CD1c-positive myeloid dendritic cell (primary cell): ENCODE data around the gene DGAT2.

ENCODE experiments used
- DNase-seq: peaks from one replicate; pipeline ENCODE4 v3.0.0-alpha.2; 2016; ENCODE audit errors: extremely low spot score

DGAT2 gene

DNA sequence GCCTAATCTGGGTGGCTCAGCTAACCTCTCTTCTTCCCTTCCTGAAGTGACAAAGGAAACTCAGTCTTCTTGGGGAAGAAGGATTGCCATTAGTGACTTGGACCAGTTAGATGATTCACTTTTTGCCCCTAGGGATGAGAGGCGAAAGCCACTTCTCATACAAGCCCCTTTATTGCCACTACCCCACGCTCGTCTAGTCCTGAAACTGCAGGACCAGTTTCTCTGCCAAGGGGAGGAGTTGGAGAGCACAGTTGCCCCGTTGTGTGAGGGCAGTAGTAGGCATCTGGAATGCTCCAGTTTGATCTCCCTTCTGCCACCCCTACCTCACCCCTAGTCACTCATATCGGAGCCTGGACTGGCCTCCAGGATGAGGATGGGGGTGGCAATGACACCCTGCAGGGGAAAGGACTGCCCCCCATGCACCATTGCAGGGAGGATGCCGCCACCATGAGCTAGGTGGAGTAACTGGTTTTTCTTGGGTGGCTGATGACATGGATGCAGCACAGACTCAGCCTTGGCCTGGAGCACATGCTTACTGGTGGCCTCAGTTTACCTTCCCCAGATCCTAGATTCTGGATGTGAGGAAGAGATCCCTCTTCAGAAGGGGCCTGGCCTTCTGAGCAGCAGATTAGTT lies 32.3 kb downstream of the DGAT2 start:
- DNase-seq: no peak

DNA sequence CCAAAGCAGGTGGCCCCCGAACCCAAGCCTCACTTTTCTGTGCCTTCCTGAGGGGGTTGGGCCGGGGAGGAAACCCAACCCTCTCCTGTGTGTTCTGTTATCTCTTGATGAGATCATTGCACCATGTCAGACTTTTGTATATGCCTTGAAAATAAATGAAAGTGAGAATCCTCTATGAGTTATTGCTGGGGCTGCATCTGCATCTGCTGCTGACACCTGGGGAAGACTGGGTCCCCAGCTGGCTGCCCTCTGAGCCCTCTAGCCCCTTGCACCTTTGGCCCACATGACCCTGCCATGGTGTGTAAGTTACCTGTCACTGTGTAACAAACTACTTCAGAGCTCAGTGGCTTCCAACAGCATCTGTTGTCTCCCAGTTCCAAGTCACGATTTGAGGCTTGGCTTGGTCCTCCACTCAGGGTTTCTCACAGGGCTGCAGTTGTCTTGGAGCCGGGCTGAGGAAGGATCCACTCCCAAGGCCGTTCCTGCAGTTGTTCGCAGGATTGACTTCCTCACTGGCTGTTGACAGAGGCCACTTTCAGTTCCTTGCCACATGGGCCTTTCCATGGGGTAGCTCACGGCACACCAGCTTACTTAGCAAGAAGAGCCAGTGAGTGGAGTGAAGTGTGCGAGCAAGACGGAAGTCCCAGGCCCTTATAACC lies 32.9 kb downstream of the DGAT2 start:
- peak; percentile 89 for DNase-seq

DNA sequence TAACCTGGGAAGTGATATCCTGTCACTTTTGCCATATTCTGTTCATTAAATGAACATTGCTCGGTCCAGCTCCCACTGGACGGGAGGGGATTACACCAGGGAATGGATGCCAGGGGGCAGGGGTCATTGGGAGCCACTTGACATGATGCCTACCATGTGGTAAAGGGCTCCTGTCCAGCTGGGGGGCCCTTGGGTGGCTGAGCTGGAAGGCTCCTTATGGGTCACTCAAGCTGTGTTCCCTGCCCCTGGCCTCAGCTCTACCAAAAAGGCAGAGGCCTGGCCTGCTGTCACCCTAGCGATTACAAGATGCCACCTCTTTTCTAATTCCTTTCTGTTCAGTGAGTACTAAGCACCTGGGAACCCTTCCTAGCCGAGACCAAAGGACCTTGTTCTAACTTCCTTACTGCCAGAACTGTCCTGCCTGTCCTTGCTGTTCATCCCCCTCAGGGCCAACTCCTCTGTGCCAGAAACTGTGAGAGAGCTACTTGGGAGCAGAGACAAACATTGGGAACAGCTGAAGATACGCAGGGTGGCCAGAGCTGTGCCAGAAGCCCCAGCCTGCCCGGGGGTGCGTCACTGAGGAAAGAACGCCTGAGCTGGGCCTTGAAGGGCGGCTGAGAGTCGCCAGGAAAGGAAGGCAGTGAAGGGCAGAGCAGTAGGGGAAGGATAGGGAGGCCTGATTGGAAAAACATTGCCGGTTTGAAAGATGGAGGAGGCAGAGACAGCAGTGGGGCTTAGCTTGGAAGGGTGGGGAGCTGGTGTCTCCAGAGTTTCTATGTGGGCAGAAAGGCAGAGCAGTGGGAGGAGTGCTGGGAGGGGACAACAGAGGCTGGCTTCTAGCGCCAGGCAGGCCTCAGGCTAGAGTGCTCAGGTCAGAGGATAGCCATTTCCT lies 33.7 kb downstream of the DGAT2 start:
- no peak for DNase-seq

DNA sequence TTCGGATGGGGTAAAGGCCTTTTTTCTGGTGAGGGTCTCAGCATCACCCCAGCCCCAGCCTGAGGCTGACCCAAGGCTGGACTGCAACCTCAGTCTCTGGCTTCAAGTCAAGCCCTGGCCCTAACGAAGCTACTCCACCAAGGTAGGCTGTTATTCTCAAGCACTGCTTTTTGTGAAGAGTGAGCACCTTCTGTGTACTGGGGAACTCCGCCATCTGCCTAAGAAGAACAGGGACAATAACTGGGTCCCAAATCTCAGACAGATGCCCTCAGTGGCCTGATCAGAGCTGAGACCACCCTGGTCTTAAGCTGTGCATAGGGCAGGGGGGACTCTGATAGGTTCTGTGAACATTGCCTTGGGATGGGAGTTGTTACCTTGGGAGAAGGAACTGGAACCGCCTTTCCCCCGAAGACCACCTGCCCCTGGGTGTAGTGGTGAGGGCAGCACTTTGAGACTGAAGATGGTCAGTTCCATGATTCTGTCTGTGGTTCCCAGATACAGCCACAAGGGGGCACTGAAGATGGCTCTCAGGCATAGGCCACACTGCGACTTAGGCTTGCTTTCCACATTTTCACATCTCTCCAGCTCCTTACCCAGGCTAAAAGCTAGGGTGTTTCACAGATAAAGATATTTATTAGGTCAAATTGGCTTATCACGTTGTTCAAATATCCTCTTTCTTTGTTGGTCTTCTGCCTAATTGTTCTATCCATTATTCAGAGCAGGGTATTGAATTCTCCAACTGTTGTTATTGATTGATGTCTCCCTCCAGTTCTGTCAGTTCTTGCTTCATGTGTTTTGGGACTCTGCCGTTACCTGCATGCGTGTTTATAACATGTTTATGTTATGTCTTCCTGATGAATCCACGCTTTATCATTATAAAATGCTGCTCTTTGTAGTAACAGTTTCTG lies 34.6 kb downstream of the DGAT2 start:
- peak; percentile 86 for DNase-seq

DNA sequence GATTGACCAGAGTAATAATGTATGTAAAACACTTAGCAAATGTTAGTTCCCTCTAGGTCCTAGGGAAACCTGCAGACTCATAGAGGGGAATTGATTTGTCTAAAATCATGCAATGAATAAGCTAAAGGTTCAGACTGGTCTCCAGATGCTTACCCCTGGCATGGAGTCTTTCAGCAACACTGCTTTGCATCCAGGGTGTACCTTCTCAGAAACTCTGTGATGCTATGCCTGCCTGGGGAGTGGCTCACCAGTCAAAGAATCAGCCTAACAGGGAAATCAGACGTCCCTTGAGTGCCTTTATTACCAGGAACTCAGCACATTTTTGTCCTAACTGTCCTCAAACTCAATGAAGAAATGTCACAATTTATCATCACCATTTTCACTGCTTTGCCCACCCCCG lies 40.5 kb downstream of the DGAT2 start:
- DNase-seq: no peak

DNA sequence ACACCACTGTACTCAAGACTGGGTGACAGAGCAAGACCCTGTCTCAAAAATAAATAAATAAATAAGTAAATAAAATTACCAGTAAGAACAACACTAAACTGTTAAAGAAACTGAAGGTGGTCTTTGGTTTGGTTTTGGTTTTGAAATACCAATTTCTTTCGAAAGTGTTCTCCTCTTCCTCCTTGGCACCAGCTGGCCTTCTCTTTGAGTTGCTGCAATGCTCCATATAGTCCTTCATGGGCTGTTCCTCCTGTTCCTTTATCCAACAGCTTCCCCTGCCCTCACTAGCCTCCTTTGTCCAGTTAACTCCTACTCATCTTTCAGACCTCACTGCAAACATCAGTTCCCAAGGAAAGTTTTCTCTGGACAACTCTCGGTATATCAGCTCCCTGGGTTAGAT lies 41.4 kb downstream of the DGAT2 start:
- peak; percentile 62 for DNase-seq

DNA sequence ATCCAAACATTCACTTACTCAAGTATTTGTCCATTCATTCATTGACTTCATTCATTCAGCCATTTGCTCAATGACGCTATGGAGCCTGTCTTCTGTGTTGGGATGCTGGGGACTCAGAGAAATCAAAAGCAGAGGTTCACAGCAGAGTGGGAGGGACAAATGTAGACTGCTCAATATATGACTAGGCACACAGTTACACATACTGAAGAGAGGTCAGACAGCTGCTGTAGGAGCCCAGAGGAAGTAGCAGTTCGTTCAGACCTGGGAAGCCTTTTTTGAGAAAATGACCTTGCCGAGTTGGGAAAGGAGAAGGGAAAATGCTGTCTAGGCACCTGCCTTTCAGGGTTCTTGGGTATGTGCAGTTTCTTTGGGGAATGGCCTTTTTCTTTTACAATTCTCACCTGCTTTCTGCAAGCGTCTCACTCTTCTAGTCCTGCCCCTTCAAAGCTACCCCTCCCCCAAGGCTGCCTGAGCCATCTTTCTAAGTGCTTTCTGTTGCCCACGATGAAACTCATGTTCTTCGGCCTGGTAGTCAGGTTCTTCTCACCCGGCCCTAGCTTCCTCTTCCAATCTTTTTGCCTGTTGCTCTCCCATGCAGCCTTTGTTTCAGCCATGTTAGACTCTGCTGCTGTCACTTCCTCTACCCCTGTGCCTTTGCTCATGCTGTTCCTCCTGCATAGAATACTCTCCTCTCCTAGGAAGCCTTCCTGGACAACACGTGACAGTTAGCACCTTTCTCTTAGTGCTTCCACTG lies 42.2 kb downstream of the DGAT2 start:
- peak; percentile 85 for DNase-seq

DNA sequence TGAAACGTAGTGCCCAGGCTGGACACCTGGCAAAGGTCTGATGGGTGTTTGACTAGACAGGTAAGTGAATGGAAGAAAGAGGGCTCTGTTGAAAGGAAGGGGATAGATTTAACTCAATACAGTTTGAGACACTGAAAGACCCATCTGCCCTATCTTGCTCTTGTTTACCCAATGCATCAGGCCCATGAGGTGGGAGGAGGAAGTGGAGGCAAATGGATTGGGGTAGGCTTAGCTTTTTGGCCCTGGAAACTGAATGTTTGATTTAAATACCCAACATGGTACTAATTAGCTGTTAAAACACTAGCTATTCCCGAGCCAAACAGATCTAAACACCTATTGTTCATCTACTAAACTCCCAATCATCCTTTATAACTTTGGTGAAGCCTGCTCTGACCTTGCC lies 42.9 kb downstream of the DGAT2 start:
- DNase-seq: no peak

DNA sequence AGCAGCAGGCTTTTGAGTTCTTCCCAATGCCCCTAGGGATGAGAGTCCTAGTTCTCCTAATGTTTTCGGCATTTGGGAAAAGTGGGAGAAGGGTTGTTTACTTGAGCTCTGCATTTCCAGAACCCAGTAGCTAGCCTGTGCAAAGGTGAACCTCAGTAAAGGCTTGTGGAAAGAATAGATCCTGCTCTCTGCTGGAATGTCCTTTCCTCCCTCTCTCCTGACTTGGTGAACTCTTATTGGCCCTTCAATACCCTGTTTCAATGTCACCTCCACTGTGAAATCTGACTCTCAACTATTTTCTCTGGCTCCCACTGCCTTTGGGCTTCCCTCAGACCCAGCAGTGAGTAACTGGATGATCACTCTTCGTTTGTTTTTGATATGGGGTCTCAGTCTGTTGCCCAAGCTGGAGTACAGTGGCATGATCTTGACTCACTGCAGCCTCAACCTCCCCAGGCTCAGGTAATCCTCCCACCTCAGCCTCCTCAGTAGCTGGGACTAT lies 44.0 kb downstream of the DGAT2 start:
- no peak for DNase-seq

DNA sequence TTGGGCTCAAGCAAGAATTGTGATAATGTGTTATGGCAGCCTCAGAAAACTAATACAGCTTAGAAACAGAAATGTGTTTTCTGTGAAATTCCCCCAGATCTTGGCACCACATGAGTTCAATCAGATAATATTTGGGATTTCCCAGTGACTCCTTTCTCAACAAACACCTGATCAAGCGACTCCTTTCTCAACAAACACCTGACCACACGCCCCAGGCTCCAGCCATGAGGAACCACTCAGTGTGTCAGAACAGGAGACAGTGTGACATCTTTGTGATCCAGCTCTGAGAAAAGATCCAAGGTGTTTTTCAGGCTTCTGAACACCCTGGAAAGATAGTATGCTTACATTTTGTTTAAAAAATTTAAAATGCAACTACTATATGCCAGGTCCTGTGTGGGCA lies 44.5 kb downstream of the DGAT2 start:
- no peak for DNase-seq

DNA sequence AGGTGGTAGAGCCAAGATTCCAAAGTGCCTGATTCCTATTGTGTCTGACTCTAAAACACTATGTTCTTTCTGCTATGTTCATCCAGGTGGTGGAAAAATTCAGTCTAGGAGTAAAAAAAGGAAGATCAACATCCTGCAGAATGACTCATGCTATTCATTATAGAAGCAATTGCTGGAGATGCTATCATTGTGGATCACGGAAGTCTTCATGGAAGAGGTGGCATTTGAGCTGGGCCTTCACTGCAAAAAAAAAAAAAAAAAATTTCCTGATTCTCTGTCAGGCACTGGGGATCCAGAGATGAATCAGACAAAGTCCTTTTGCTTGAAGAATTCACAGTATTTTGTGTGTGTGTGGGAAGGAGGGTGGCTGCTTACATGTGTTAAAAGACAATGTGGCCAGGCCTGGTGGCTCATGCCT lies 45.1 kb downstream of the DGAT2 start:
- DNase-seq: no peak

DNA sequence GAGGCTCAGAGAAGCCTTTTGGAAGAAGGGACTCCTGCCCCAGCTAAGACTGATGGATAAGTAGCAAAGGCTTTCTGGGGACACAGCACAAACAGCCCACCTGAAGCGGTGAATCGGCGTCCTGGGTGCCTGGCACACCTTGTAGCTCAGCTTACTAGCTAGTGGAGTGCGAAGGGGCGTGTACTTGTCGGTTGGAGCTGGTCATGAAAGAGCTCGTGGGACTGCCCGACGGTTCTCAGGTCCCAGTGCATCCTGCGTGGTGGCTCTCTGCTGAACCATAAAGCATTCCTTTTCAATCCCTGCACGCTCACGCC lies 45.7 kb downstream of the DGAT2 start:
- no peak for DNase-seq

DNA sequence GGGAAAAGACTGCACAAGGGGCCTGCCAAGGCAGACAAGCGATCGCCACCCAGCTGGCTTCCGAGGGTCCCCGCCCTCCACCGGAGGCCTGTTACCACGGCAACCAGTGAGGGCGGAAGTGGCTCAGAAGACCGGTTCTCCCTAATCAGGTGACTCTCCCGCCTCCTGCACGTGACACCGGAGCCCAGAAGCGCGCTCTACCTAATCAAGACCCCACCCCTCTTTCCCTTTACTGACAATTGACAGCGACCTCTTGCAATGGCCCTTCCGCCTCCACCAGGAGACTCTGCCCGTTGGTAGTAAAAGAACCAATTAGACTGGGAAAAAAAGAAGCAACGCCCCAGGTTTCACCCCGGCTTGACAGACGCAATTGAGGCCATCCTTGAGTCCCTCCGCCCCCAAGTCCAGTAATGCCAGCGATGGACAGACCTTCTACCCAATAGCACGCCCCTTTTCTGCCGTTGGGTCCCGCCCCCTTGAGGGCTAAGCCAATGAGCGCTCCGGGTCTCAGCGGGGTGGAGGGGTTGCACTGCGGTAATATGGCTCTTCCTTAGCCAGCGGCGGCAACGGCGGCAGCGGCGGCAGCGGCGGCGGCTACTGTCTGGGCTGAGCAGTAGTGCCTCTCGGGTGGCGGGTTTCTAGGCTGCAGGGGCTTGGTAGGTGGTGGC lies 46.2 kb downstream of the DGAT2 start, which contains the start of gene UVRAG:
Gene UVRAG (plus strand): TSS at position 534 of the 668 bp plus-strand sequence. CDS start 198 bp downstream, outside the sequence.
- DNase-seq: peak; percentile 100

DNA sequence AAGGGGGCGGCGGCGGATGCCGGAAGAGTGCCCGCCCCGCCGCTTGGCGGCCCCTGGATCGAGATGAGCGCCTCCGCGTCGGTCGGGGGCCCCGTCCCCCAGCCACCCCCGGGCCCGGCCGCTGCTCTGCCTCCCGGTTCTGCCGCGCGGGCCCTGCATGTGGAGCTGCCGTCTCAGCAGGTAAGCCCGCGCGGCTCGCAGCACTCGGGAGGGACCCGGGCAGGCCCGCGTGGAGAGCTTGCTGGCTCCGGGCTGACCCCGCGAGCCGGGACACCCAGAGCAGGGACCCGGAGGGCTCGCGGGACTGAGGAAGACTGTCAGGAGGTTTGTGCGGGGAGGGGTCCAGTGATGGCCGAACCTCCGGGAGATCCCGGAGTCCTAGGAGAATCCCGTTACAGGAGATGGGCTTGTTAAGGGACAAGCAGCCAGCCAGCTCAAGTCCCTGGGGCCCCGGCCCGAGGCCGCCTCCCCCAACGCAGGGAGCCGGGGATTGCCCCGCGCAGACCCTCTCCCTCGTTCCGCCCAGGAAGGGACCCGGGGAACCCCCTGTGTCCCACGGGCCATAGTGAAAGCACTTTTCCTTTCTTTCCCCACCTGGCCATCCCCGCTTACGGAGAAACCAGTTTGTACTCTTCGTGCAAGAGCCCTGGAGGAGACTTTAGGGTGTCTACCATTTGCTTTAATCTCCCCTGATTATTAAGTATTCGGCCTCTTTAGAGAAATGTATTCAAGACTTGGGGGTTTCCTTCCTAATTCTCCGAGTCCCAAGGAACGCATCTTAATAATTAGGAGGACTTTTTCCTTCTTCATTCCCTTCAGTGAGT lies 47.0 kb downstream of the DGAT2 start:
- DNase-seq: peak; percentile 39

DNA sequence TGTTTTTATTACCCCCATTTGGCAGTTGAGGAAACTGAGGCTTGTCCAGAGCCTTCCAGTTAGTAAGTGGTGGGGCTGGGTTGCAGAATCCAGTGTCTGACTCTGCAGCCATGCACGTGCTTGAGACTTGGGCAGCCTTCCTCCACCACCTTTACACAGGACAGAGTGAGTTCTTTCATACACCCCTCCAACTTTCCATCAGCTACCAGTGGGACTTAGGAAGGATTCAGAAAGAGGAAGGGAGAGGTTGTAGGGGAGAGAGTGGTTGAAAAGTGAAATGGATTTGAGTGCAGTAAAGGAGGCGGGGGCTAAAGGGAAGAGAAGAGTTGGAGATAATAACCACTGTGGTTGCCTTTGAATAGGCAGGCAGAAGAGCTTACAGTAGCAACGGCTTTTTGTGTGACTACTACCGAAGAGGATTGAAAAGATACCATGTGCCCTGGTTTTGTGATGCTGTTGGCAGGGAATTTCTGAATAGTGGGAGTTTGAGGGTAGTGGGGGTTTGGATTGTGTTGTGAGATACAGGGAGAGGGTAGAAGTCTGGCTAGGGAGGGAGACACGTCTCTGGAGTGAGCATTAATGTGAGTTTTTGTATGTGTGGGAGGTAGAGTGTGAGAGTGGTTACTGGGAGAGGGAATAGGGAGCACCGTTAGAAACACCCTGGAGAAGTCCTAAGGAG lies 48.1 kb downstream of the DGAT2 start:
- DNase-seq: peak; percentile 38

DNA sequence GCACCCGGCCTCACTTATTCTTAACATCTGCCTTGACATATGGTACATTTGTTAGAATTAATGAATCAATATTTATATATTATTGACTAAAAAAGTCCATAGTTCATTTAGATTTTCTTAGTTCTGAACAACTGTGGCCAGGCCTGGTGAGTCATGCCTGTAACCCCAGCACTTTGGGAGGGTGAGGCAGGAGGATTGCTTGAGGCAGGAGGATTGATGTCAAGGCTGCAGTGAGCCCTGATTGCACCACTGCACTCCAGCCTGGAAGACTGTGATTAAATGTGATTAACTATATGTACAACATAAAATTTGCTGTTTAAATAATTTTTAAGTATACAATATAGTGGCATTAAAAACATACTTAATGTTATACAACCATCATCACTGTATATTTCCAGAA lies 52.1 kb downstream of the DGAT2 start:
- DNase-seq: no peak

DNA sequence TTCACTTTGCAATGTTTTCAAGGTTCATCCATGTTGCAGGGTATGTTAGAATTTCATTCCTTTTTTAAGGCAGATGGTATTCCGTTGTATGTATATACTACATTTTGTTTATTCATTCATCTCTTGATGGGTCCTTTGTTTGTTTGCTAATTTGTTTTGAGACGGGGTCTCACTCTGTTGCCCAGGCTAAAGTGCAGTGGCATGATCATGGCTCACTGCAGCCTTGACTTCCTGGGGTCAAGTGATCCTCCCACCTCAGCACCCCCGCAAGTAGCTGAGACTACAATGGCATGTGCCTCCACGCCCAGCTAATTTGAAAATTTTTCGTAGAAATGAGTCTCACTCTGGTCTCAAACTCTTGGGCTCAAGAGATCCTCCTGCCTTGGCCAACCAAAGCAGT lies 52.6 kb downstream of the DGAT2 start:
- DNase-seq: no peak

DNA sequence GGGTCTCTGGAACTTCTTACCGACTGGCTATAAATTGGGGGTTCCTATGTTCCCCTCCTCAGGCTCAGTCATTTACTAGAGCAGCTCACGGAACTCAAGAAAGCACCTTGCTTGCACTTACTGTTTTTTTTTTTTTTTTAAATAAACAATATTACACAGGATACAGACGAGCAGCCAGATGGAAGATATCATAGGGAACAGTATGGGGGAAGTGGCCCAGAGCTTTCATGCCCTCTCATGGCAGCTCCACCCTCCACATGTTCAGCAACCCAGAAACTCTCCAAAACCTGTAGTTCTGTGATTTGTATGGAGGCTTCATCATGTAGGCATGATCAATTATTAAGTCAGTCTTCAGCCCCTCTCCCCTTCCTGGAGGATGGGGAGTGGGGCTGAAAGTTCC lies 54.0 kb downstream of the DGAT2 start:
- DNase-seq: no peak

DNA sequence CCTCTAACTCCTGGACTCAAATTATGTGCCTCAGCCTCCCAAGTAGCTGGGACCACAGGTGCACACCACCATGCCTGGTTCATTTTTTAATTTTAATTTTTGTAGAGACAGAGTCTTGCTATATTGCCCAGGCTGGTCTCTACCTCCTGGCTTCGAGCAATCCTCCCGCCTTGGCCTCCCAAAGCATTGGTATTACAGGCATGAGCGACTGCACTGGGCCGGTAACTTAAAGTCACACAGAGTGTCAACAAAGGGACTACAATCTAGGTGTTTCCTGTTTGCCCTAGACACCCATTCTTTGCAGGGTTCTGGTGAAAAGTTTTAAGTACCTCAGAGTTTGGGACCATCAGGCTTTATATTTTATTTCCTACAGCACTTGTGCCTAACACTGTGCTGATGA lies 54.8 kb downstream of the DGAT2 start:
- no peak for DNase-seq
